ENCODE measurements around the gene HDAC4. TPM values are rescaled to one million over a fixed set of nuclear protein-coding genes. Genes with fewer than 3 reads are reported as not detected.

HDAC4 gene
- total and polyA plus RNA-seq, 2 of the 8 experiments (the other 6 are each of a cell fraction or from before 2014, with no cell fraction given) = 15.4 to 31.5 TPM

- no peak overlapping the region for H3K14ac ChIP-seq (ENCODE audit: insufficient read length)
- H4K20me1 ChIP-seq (replicated peaks in 1 of 2; ENCODE audit: control insufficient read depth in 1 of 2, insufficient read depth in 2 of 2, low read length in 2 of 2) = peaks cover 18 to 19% of the 10 kb centered on the region in 2 experiments
- no peak overlapping the region for H3K4me3 ChIP-seq (ENCODE audit: extremely low read depth in 1 of 4, insufficient read depth in 2 of 4, low read depth in 3 of 4, low read length in 4 of 4)
- ChIA-PET CTCF (ENCODE audit: partially characterized antibody) (interaction anchor here (1.4 to 1.9 kb wide), 2 partner anchors 12 to 21 kb away, joined by 4 to 6 read pairs; no protein-coding TSS in a partner anchor), POLR2A (ENCODE audit: partially characterized antibody) (no interaction called here)
- H3K79me2 ChIP-seq (ENCODE audit: control insufficient read depth in 1 of 2, insufficient read depth in 2 of 2, low read length in 2 of 2) = peaks cover 0 to 73% of the 10 kb centered on the region in 2 experiments; a peak in 3 of 4 replicates
- DNase-seq (ENCODE audit: low read depth in 1 of 2, low spot score in 2 of 2) (no peak), FAIRE-seq (no peak)
- no peak overlapping the region for H3K4ac ChIP-seq (replicated peaks; ENCODE audit: insufficient read length, low read depth, low read length)
- H2BK12ac ChIP-seq (ENCODE audit: low read depth, low read length) = no peak overlapping the region
- H3K23me2 ChIP-seq (ENCODE audit: low read depth, low read length) = no peaks in the 10 kb centered on the region
- no peaks in the 10 kb centered on the region for H3K9me3 ChIP-seq (ENCODE audit: insufficient read depth in 2 of 2, low read depth in 1 of 2, low read length in 1 of 2)
- H3K4me1 ChIP-seq (replicated peaks in 1 of 4; ENCODE audit: control insufficient read depth in 3 of 4, insufficient read depth in 4 of 4, low read length in 3 of 4) = peaks cover 0 to 12% (median 2%) of the 10 kb centered on the region in 4 experiments; a peak in 3 of 7 replicates
- H3K4me2 ChIP-seq (ENCODE audit: insufficient read depth in 1 of 2, low read depth in 2 of 2, low read length in 2 of 2) = no peak overlapping the region
- H3K23ac ChIP-seq (ENCODE audit: insufficient read length) = no peak overlapping the region
- no peaks in the 10 kb centered on the region for H3K36me3 ChIP-seq (ENCODE audit: control insufficient read depth in 2 of 4, insufficient read depth in 4 of 4, low read length in 3 of 4)
- no peak overlapping the region for H3K9ac ChIP-seq (replicated peaks in 1 of 4; ENCODE audit: extremely low read depth in 1 of 4, low read depth in 3 of 4, low read length in 3 of 4)
- H2BK15ac ChIP-seq (ENCODE audit: low read length) = no peak overlapping the region
- 93% methylated on average over 7 of the region's 7 CpGs; no CpG with 5 or more reads in 1 of the 2 experiments for WGBS, 2 experiments (ENCODE audit: extremely low coverage in 1 of 2, insufficient coverage in 1 of 2, insufficient read length in 1 of 2, insufficient replicate concordance in 2 of 2, low coverage in 1 of 2, low lambda C conversion rate in 2 of 2, missing lambda C conversion rate in 1 of 2)
- no peaks in the 10 kb centered on the region for H3K27me3 ChIP-seq (replicated peaks in 1 of 4; ENCODE audit: control insufficient read depth in 3 of 4, extremely low read depth in 1 of 4, insufficient read depth in 3 of 4, low read length in 3 of 4)
- no peak overlapping the region for H2BK5ac ChIP-seq (ENCODE audit: low read depth, low read length)
- H3K79me1 ChIP-seq (ENCODE audit: low read depth, low read length) = peaks cover 22% of the 10 kb centered on the region
- no peak overlapping the region for H4K8ac ChIP-seq (ENCODE audit: extremely low read depth, insufficient read depth, low read length)
- no peak overlapping the region for H2BK20ac ChIP-seq (ENCODE audit: low read length)
- H2BK120ac ChIP-seq (replicated peaks; ENCODE audit: low read depth, low read length) = no peak overlapping the region
- no peak overlapping the region for H3K27ac ChIP-seq (ENCODE audit: low read depth, low read length)
- no peak overlapping the region for H3K18ac ChIP-seq (ENCODE audit: extremely low read depth, low read length)
- H2AFZ ChIP-seq (ENCODE audit: low read length) = no peak overlapping the region
- no peak overlapping the region for H3K56ac ChIP-seq (replicated peaks; ENCODE audit: insufficient read length, low read depth, low read length)
- H2AK5ac ChIP-seq (ENCODE audit: low read depth, low read length) = no peak overlapping the region
- no peak overlapping the region for H4K5ac ChIP-seq (ENCODE audit: insufficient read length, low read depth, low read length)
- H4K91ac ChIP-seq (replicated peaks; ENCODE audit: insufficient read length, low read length) = no peak overlapping the region
Observed at GRCh38 chr2:239215988-239216613, 184.7 kb downstream of the HDAC4 start.

Data from H1 (cell line).